Adipocyte (in vitro differentiated cells): ENCODE results near the gene CYP2J2.

Source experiments
- DNase-seq: peaks from one replicate; pipeline ENCODE4 v3.0.0-alpha.2; 2015; ENCODE audit warnings: low read depth
- H3K27me3 ChIP-seq: replicated peaks from 2 replicates; pipeline ENCODE4 v1.7.0; 2013; ENCODE audit warnings: mild to moderate bottlenecking, low read length, moderate library complexity; ENCODE audit not compliant: control insufficient read depth, insufficient read depth
- H3K36me3 ChIP-seq: 2 replicates; pipeline ENCODE4 v1.7.0; 2013; ENCODE audit warnings: low read length, mild to moderate bottlenecking, moderate library complexity; ENCODE audit not compliant: control insufficient read depth, insufficient read depth, severe bottlenecking
- H3K4me1 ChIP-seq: 2 replicates; pipeline ENCODE4 v1.7.0; 2013; ENCODE audit warnings: mild to moderate bottlenecking, low read length, moderate library complexity; ENCODE audit not compliant: control insufficient read depth, insufficient read depth
- H3K4me3 ChIP-seq: 2 replicates; pipeline ENCODE4 v1.7.0; 2013; ENCODE audit warnings: mild to moderate bottlenecking, low read length, moderate library complexity
- H3K9ac ChIP-seq: 2 replicates; pipeline ENCODE4 v1.7.0; 2013; ENCODE audit warnings: mild to moderate bottlenecking, low read length, moderate library complexity
- H3K9me3 ChIP-seq: 2 replicates; pipeline ENCODE4 v1.7.0; 2013; ENCODE audit warnings: mild to moderate bottlenecking, low read length, moderate library complexity; ENCODE audit not compliant: control insufficient read depth

The CYP2J2 gene

GRCh38 chr1:59897165-59897564, 29.4 kb downstream of the CYP2J2 start:
- DNase-seq, result no peak
- H3K9ac ChIP-seq, result no peak overlapping the region
- H3K4me1 ChIP-seq, result no peaks in the 10 kb centered on the region
- H3K4me3 ChIP-seq, result no peak overlapping the region
- H3K36me3 ChIP-seq, result no peaks in the 10 kb centered on the region
- no peaks in the 10 kb centered on the region for H3K27me3 ChIP-seq
- no peaks in the 10 kb centered on the region for H3K9me3 ChIP-seq

- H3K36me3 ChIP-seq, result no peaks in the 10 kb centered on the region
- H3K4me1 ChIP-seq, result no peaks in the 10 kb centered on the region
- H3K4me3 ChIP-seq, result no peak overlapping the region
- no peak overlapping the region for H3K9ac ChIP-seq
- no peak for DNase-seq
- H3K27me3 ChIP-seq, result no peaks in the 10 kb centered on the region
- peaks cover 5% of the 10 kb centered on the region for H3K9me3 ChIP-seq
These were observed 33.4 kb downstream of the CYP2J2 start for GRCh38 chr1:59892841-59893811.

GRCh38 chr1:59885160-59885832, 41.3 kb downstream of the CYP2J2 start:
- no peak for DNase-seq
- no peak overlapping the region for H3K9ac ChIP-seq
- H3K36me3 ChIP-seq, result no peaks in the 10 kb centered on the region
- H3K4me3 ChIP-seq, result no peak overlapping the region
- H3K27me3 ChIP-seq, result no peaks in the 10 kb centered on the region
- H3K4me1 ChIP-seq, result peaks cover 10% of the 10 kb centered on the region
- H3K9me3 ChIP-seq, result peaks cover 8% of the 10 kb centered on the region

- H3K9ac ChIP-seq, result no peak overlapping the region
- no peak overlapping the region for H3K4me3 ChIP-seq
- peak; percentile 29 for DNase-seq
- no peaks in the 10 kb centered on the region for H3K27me3 ChIP-seq
- H3K9me3 ChIP-seq, result peaks cover 9% of the 10 kb centered on the region
- peaks cover 16% of the 10 kb centered on the region for H3K4me1 ChIP-seq
- H3K36me3 ChIP-seq, result no peaks in the 10 kb centered on the region
These were observed 45.8 kb downstream of the CYP2J2 start for GRCh38 chr1:59880735-59881134.

- Histone ChIP-seq H3K4me1 (peaks cover 16% of the 10 kb centered on the region), H3K9ac (no peak overlapping the region), H3K9me3 (peaks cover 9% of the 10 kb centered on the region), H3K36me3 (no peaks in the 10 kb centered on the region), H3K4me3 (no peak overlapping the region), H3K27me3 (no peaks in the 10 kb centered on the region)
- no peak for DNase-seq
These were observed 46.5 kb downstream of the CYP2J2 start for GRCh38 chr1:59879996-59880505.

GRCh38 chr1:59879574-59879973, 47.0 kb downstream of the CYP2J2 start:
- no peaks in the 10 kb centered on the region for H3K27me3 ChIP-seq
- peak; percentile 88 for DNase-seq
- no peaks in the 10 kb centered on the region for H3K36me3 ChIP-seq
- no peak overlapping the region for H3K9ac ChIP-seq
- H3K4me1 ChIP-seq, result peaks cover 16% of the 10 kb centered on the region
- no peak overlapping the region for H3K4me3 ChIP-seq
- peaks cover 9% of the 10 kb centered on the region for H3K9me3 ChIP-seq

GRCh38 chr1:59878370-59878769, 48.2 kb downstream of the CYP2J2 start:
- Histone ChIP-seq H3K4me3 (no peak overlapping the region), H3K4me1 (peaks cover 16% of the 10 kb centered on the region), H3K9ac (no peak overlapping the region), H3K36me3 (no peaks in the 10 kb centered on the region), H3K27me3 (no peaks in the 10 kb centered on the region), H3K9me3 (peaks cover 9% of the 10 kb centered on the region)
- no peak for DNase-seq

- H3K4me3 ChIP-seq, result no peak overlapping the region
- H3K36me3 ChIP-seq, result no peaks in the 10 kb centered on the region
- peaks cover 9% of the 10 kb centered on the region for H3K9me3 ChIP-seq
- H3K9ac ChIP-seq, result no peak overlapping the region
- DNase-seq, result no peak
- no peaks in the 10 kb centered on the region for H3K27me3 ChIP-seq
- peaks cover 16% of the 10 kb centered on the region for H3K4me1 ChIP-seq
These were observed 49.4 kb downstream of the CYP2J2 start for GRCh38 chr1:59877108-59877682.

- no peaks in the 10 kb centered on the region for H3K9me3 ChIP-seq
- no peak overlapping the region for H3K4me3 ChIP-seq
- DNase-seq, result no peak
- no peaks in the 10 kb centered on the region for H3K27me3 ChIP-seq
- H3K9ac ChIP-seq, result no peak overlapping the region
- no peaks in the 10 kb centered on the region for H3K4me1 ChIP-seq
- no peaks in the 10 kb centered on the region for H3K36me3 ChIP-seq
These were observed 54.8 kb downstream of the CYP2J2 start for GRCh38 chr1:59871746-59872145.

GRCh38 chr1:59866462-59866861, 60.1 kb downstream of the CYP2J2 start:
- H3K4me3 ChIP-seq, result no peak overlapping the region
- no peaks in the 10 kb centered on the region for H3K4me1 ChIP-seq
- no peaks in the 10 kb centered on the region for H3K9me3 ChIP-seq
- no peak overlapping the region for H3K9ac ChIP-seq
- no peaks in the 10 kb centered on the region for H3K27me3 ChIP-seq
- no peaks in the 10 kb centered on the region for H3K36me3 ChIP-seq
- no peak for DNase-seq
